ENCODE measurements around the gene LHX4.

The LHX4 gene

GRCh38 chr1:180243517-180244221, 13.6 kb downstream of the LHX4 start:
- no peak for DNase-seq (ENCODE audit: low read depth)

- DNase-seq (ENCODE audit: low read depth) = no peak
Observed at GRCh38 chr1:180244840-180245239, 14.8 kb downstream of the LHX4 start.

- no peak for DNase-seq (ENCODE audit: low read depth)
Observed at GRCh38 chr1:180246579-180246978, 16.5 kb downstream of the LHX4 start.

GRCh38 chr1:180247061-180247460, 17.0 kb downstream of the LHX4 start:
- DNase-seq (ENCODE audit: low read depth) = no peak

GRCh38 chr1:180247580-180247979, 17.5 kb downstream of the LHX4 start:
- DNase-seq (ENCODE audit: low read depth) = no peak

GRCh38 chr1:180248176-180248575, 18.1 kb downstream of the LHX4 start:
- DNase-seq (ENCODE audit: low read depth) = no peak

GRCh38 chr1:180248731-180249681, 18.9 kb downstream of the LHX4 start:
- no peak for DNase-seq (ENCODE audit: low read depth)

GRCh38 chr1:180249725-180250498, 19.8 kb downstream of the LHX4 start:
- no peak for DNase-seq (ENCODE audit: low read depth)

- no peak for DNase-seq (ENCODE audit: low read depth)
Observed at GRCh38 chr1:180250499-180250770, 20.4 kb downstream of the LHX4 start.

GRCh38 chr1:180250883-180251509, 20.9 kb downstream of the LHX4 start:
- no peak for DNase-seq (ENCODE audit: low read depth)

GRCh38 chr1:180251526-180252305, 21.7 kb downstream of the LHX4 start:
- no peak for DNase-seq (ENCODE audit: low read depth)

- DNase-seq (ENCODE audit: low read depth) = peak; percentile 37
Observed at GRCh38 chr1:180252638-180253536, 22.8 kb downstream of the LHX4 start.

GRCh38 chr1:180253585-180254495, 23.8 kb downstream of the LHX4 start:
- DNase-seq (ENCODE audit: low read depth) = no peak

- no peak for DNase-seq (ENCODE audit: low read depth)
Observed at GRCh38 chr1:180254496-180254819, 24.4 kb downstream of the LHX4 start.

- no peak for DNase-seq (ENCODE audit: low read depth)
Observed at GRCh38 chr1:180254854-180255253, 24.8 kb downstream of the LHX4 start.

GRCh38 chr1:180255536-180256340, 25.7 kb downstream of the LHX4 start:
- DNase-seq (ENCODE audit: low read depth) = no peak

- DNase-seq (ENCODE audit: low read depth) = no peak
Observed at GRCh38 chr1:180256341-180257027, 26.4 kb downstream of the LHX4 start.

GRCh38 chr1:180257028-180257386, 26.9 kb downstream of the LHX4 start:
- DNase-seq (ENCODE audit: low read depth) = no peak

Data from activated T-helper 9 cell treated with anti-CD3 and anti-CD28 coated beads, Interleukin-2, amount 50 U/mL, for 16 hours (primary cell).